CD4-positive, alpha-beta T cell (primary cell): ENCODE data around the gene UBALD1. TPM values are rescaled to one million over a fixed set of nuclear protein-coding genes. Genes with fewer than 3 reads are reported as not detected.

Source experiments
- ATAC-seq: fragments of 200-7000 bp; cut with Tn5 transposase; one replicate; pipeline ENCODE4 v1.10.0; 2022; ENCODE audit warnings: mild to moderate bottlenecking; ENCODE audit not compliant: poor library complexity
- CTCF ChIA-PET: fragments of 350-600 bp; sonication (Branson Sonifier 250); formaldehyde crosslinking; loops from one replicate; lab custom pipeline; 2021; ENCODE audit warnings: antibody characterized with exemption, inconsistent platforms; lab: Charles Lee
- POLR2A ChIA-PET: fragments of 350-600 bp; sonication (Branson Sonifier 250); formaldehyde crosslinking; loops from one replicate; lab custom pipeline; 2021; ENCODE audit warnings: antibody characterized with exemption, inconsistent platforms; lab: Charles Lee
- DNase-seq, 14 experiments: peaks; one replicate each; pipeline ENCODE4 v3.0.0-alpha.2; 2013 to 2020; ENCODE audit warnings: mixed read lengths in 2 of 14
- H3K27ac ChIP-seq, 2 donors: one replicate each; pipeline versions ENCODE4 v1.5.1 to v1.7.0; 2013; ENCODE audit warnings: low read length in 2 of 2, low read depth in 1 of 2, mild to moderate bottlenecking in 1 of 2
- H3K27me3 ChIP-seq, 2 experiments: 1 replicate in 1 of 2; 2 replicates in 1 of 2; pipeline versions ENCODE4 v1.6.1 to v1.7.0; 2013; ENCODE audit warnings: low read length in 2 of 2, control low read depth in 1 of 2, mild to moderate bottlenecking in 1 of 2, moderate library complexity in 1 of 2; ENCODE audit not compliant: insufficient read depth in 2 of 2, control insufficient read depth in 1 of 2
- H3K36me3 ChIP-seq: one replicate; pipeline ENCODE4 v1.6.1; 2013; ENCODE audit warnings: low read length, control low read depth; ENCODE audit not compliant: insufficient read depth
- H3K4me1 ChIP-seq: one replicate; pipeline ENCODE4 v1.6.1; 2013; ENCODE audit warnings: low read length, control low read depth; ENCODE audit not compliant: insufficient read depth
- H3K4me3 ChIP-seq: one replicate; pipeline ENCODE4 v1.5.1; 2013; ENCODE audit warnings: mild to moderate bottlenecking, low read length, moderate library complexity
- H3K9me3 ChIP-seq, 2 experiments: 1 replicate in 1 of 2; 2 replicates in 1 of 2; pipeline versions ENCODE4 v1.6.1 to v1.7.0; 2013; ENCODE audit warnings: low read length in 2 of 2, mild to moderate bottlenecking in 2 of 2, control low read depth in 1 of 2, moderate library complexity in 1 of 2; ENCODE audit not compliant: control insufficient read depth in 1 of 2, insufficient read depth in 1 of 2
- H3K27ac Mint-ChIP-seq: one replicate; pipeline ENCODE4 v1.8.0; 2020; ENCODE audit warnings: mixed read lengths
- H3K27me3 Mint-ChIP-seq: one replicate; pipeline ENCODE4 v1.8.0; 2021; ENCODE audit warnings: mixed read lengths
- H3K36me3 Mint-ChIP-seq: one replicate; pipeline ENCODE4 v1.8.0; 2021; ENCODE audit warnings: low read depth, mixed read lengths
- H3K4me1 Mint-ChIP-seq: one replicate; pipeline ENCODE4 v1.8.0; 2021; ENCODE audit warnings: low read depth, mixed read lengths
- H3K4me3 Mint-ChIP-seq: one replicate; pipeline ENCODE4 v1.8.0; 2020; ENCODE audit warnings: mild to moderate bottlenecking, mixed read lengths
- H3K9me3 Mint-ChIP-seq: one replicate; pipeline ENCODE4 v1.8.0; 2020; ENCODE audit warnings: mixed read lengths
- CTCF ChIP-seq: fragments of 200-600 bp; IDR thresholded peaks from one replicate; pipeline ENCODE4 v1.8.0; 2022; ENCODE audit warnings: antibody characterized with exemption, mild to moderate bottlenecking
- intact Hi-C, 2 experiments: fragments of 100-400 bp; cut with DNase I in 1 of 2; cut with micrococcal nuclease in 1 of 2; formaldehyde crosslinking; loops; one replicate each; pipeline versions ENCODE4 v1.15.1 to v1.9.0; 2023 to 2025; cut with DNase I, micrococcal nuclease
- total RNA-seq, 174 experiments: library from RNA in 2 of 174; stranded (reverse) in 2 of 174; gene quantifications; one replicate each; pipeline ENCODE4 v1.2.3 and lab custom pipeline; 2021 to 2026

UBALD1 gene
- total RNA-seq, 2 experiments from 2014 or later, result 17.5 to 19.3 TPM

- ATAC-seq (peak; percentile 23), DNase-seq (peak in 13 of 14 experiments; percentile 26 to 85 (median 45))
- no peaks in the 10 kb centered on the region for H3K9me3 ChIP-seq
- Mint-ChIP-seq H3K4me1 (peaks cover 33% of the 10 kb centered on the region), H3K27ac (peak overlapping the region; percentile 98), H3K27me3 (no peaks in the 10 kb centered on the region), H3K4me3 (peak overlapping the region; percentile 95), H3K9me3 (no peaks in the 10 kb centered on the region), H3K36me3 (peaks cover 15% of the 10 kb centered on the region)
- POLR2A ChIA-PET, result interaction anchor here (0.6 to 4.3 kb wide), 18 partner anchors 10 to 372 kb away, joined by 3 to 54 read pairs (median 4); partner anchors contain the start of genes ANKS3, CDIP1, CORO7 and DNAAF8
- H3K36me3 ChIP-seq, result no peaks in the 10 kb centered on the region
- H3K27ac ChIP-seq, result peak overlapping the region; percentile 72 to 75
- intact Hi-C loops, result loop anchor here (1.0 to 2.0 kb wide), 4 partner anchors 9 to 142 kb away; partner anchors contain the start of genes NUDT16L1 (in 2 of the 2) and ZNF500 (in 1 of the 2)
- no peak for TF ChIP-seq CTCF
- no peaks in the 10 kb centered on the region for H3K27me3 ChIP-seq
- peak overlapping the region; percentile 85 for H3K4me3 ChIP-seq
- CTCF ChIA-PET, result interaction anchor here (0.6 to 3.0 kb wide), 18 partner anchors 9 to 371 kb away, joined by 3 to 28 read pairs (median 4); partner anchors contain the start of genes ANKS3, DNAAF8, HMOX2 and NUDT16L1
- peaks cover 29% of the 10 kb centered on the region for H3K4me1 ChIP-seq
Observed at GRCh38 chr16:4624827-4625559, 10.3 kb upstream of the UBALD1 start.

- peak; percentile 98 for TF ChIP-seq CTCF
- no peaks in the 10 kb centered on the region for H3K9me3 ChIP-seq
- H3K27ac ChIP-seq, result peak within 1 kb of the TSS; percentile 72 to 94
- Mint-ChIP-seq H3K4me3 (peak within 1 kb of the TSS; percentile 95), H3K27me3 (no peaks in the 10 kb centered on the region), H3K36me3 (peaks cover 14% of the 10 kb centered on the region), H3K9me3 (no peaks in the 10 kb centered on the region), H3K27ac (peak within 1 kb of the TSS; percentile 98), H3K4me1 (peaks cover 33% of the 10 kb centered on the region)
- DNase-seq, result peak; percentile 85 to 97 (median 90)
- intact Hi-C loops, result loop anchor here (1.0 to 2.0 kb wide), 4 partner anchors 8 to 143 kb away; partner anchors contain the start of genes NUDT16L1 (in 2 of the 2) and ZNF500 (in 1 of the 2)
- no peaks in the 10 kb centered on the region for H3K27me3 ChIP-seq
- CTCF ChIA-PET, result interaction anchor here (0.6 to 3.0 kb wide), 19 partner anchors 9 to 370 kb away, joined by 3 to 28 read pairs (median 4); partner anchors contain the start of genes ANKS3, DNAAF8, HMOX2 and NUDT16L1
- peaks cover 29% of the 10 kb centered on the region for H3K4me1 ChIP-seq
- no peaks in the 10 kb centered on the region for H3K36me3 ChIP-seq
- POLR2A ChIA-PET, result interaction anchor here (0.6 to 4.3 kb wide), 16 partner anchors 9 to 371 kb away, joined by 3 to 54 read pairs (median 4); partner anchors contain the start of genes ANKS3, CDIP1, CORO7 and DNAAF8
- peak within 1 kb of the TSS; percentile 85 for H3K4me3 ChIP-seq
- ATAC-seq, result peak; percentile 94
Observed at GRCh38 chr16:4624015-4624826, 9.5 kb upstream of the UBALD1 start, which contains the start of gene MGRN1. MGRN1 (plus strand) TSS chr16:4624826; CDS start chr16:4624961, 135 bp downstream.

- Histone ChIP-seq H3K4me1 (peaks cover 30% of the 10 kb centered on the region), H3K9me3 (no peaks in the 10 kb centered on the region), H3K4me3 (no peak overlapping the region), H3K36me3 (no peaks in the 10 kb centered on the region), H3K27ac (no peak overlapping the region), H3K27me3 (no peaks in the 10 kb centered on the region)
- ChIA-PET CTCF (interaction anchor here (1.0 to 3.0 kb wide), 12 partner anchors 8 to 370 kb away, joined by 3 to 28 read pairs (median 6); partner anchors contain the start of genes ANKS3, DNAAF8, HMOX2 and UBALD1), POLR2A (interaction anchor here (0.9 to 4.3 kb wide), 14 partner anchors 9 to 370 kb away, joined by 3 to 54 read pairs (median 4); partner anchors contain the start of genes CDIP1, CORO7, NUDT16L1 and ROGDI)
- Mint-ChIP-seq H3K36me3 (peaks cover 10% of the 10 kb centered on the region), H3K27me3 (no peaks in the 10 kb centered on the region), H3K27ac (peak overlapping the region; percentile 98), H3K4me3 (peak overlapping the region; percentile 93), H3K9me3 (no peaks in the 10 kb centered on the region), H3K4me1 (peaks cover 33% of the 10 kb centered on the region)
- intact Hi-C loops, result no loop called here
- DNase-seq (peak in 1 of 14 experiments; percentile 29), ATAC-seq (no peak)
- no peak for TF ChIP-seq CTCF
Observed at GRCh38 chr16:4623593-4623992, 8.9 kb upstream of the UBALD1 start.
